ENCODE measurements around the gene ZBTB16. TPM values are rescaled to one million over a fixed set of nuclear protein-coding genes. Genes with fewer than 3 reads are reported as not detected.
A peak's percentile ranks its signal among the peaks of the same experiment; 100 is the strongest.

Gene ZBTB16
- polyA plus RNA-seq, 1 donor from 2014 or later: 0.45 TPM

GRCh38 chr11:114019574-114019973, 39.9 kb upstream of the ZBTB16 start:
- H3K9ac ChIP-seq (ENCODE audit: low read length): no peak overlapping the region
- H3K9me3 ChIP-seq (ENCODE audit: low read length): no peaks in the 10 kb centered on the region
- H2AFZ ChIP-seq (ENCODE audit: low read depth, low read length): no peak overlapping the region
- TF ChIP-seq SMC3 (conservative IDR thresholded peaks at IDR 0.05; ENCODE audit: poor library complexity) (no peak), EZH2 (IDR thresholded peaks at IDR 0.05; ENCODE audit: borderline replicate concordance, insufficient read depth, low read length, poor library complexity, severe bottlenecking) (no peak), POLR2AphosphoS5 (IDR thresholded peaks at IDR 0.05) (no peak), RAD21 (conservative IDR thresholded peaks at IDR 0.05) (no peak), TAF1 (IDR thresholded peaks at IDR 0.05; ENCODE audit: low read depth) (no peak), EP300 (conservative IDR thresholded peaks at IDR 0.05; ENCODE audit: poor library complexity, severe bottlenecking) (no peak), CTCF (IDR thresholded peaks at IDR 0.05; ENCODE audit: poor library complexity, severe bottlenecking) (no peak), MXI1 (conservative IDR thresholded peaks at IDR 0.05; ENCODE audit: poor library complexity, severe bottlenecking) (no peak)
- no peaks in the 10 kb centered on the region for H3K9me2 ChIP-seq (ENCODE audit: insufficient read depth, low read length)
- no peaks in the 10 kb centered on the region for H3F3A ChIP-seq (ENCODE audit: insufficient read depth, low read length, poor library complexity, severe bottlenecking)
- no peaks in the 10 kb centered on the region for H3K27me3 ChIP-seq (ENCODE audit: insufficient read depth, low read depth, low read length)
- H3K4me3 ChIP-seq (ENCODE audit: low read length): no peak overlapping the region
- H3K27ac ChIP-seq (ENCODE audit: low read length): no peak overlapping the region
- H3K79me2 ChIP-seq (replicated peaks; ENCODE audit: insufficient read depth, low read length): no peaks in the 10 kb centered on the region
- no peaks in the 10 kb centered on the region for H3K36me3 ChIP-seq (ENCODE audit: insufficient read depth, low read length)
- no peak overlapping the region for H3K4me2 ChIP-seq (ENCODE audit: low read length)
- no peaks in the 10 kb centered on the region for H4K20me1 ChIP-seq (ENCODE audit: insufficient read depth)

GRCh38 chr11:114025329-114025907, 34.1 kb upstream of the ZBTB16 start:
- Histone ChIP-seq H2AFZ (ENCODE audit: low read depth, low read length) (no peak overlapping the region), H3K4me2 (ENCODE audit: low read length) (no peak overlapping the region), H3K27ac (ENCODE audit: low read length) (no peak overlapping the region), H3K79me2 (replicated peaks; ENCODE audit: insufficient read depth, low read length) (no peaks in the 10 kb centered on the region), H3K9me3 (ENCODE audit: low read length) (no peaks in the 10 kb centered on the region), H3K36me3 (ENCODE audit: insufficient read depth, low read length) (no peaks in the 10 kb centered on the region), H3F3A (ENCODE audit: insufficient read depth, low read length, poor library complexity, severe bottlenecking) (no peaks in the 10 kb centered on the region), H4K20me1 (ENCODE audit: insufficient read depth) (no peaks in the 10 kb centered on the region), H3K9me2 (ENCODE audit: insufficient read depth, low read length) (no peaks in the 10 kb centered on the region), H3K27me3 (ENCODE audit: insufficient read depth, low read depth, low read length) (no peaks in the 10 kb centered on the region), H3K4me3 (ENCODE audit: low read length) (no peak overlapping the region), H3K9ac (ENCODE audit: low read length) (no peak overlapping the region)
- TF ChIP-seq POLR2AphosphoS5 (IDR thresholded peaks at IDR 0.05): no peak
- no peak for TF ChIP-seq CTCF (IDR thresholded peaks at IDR 0.05; ENCODE audit: poor library complexity, severe bottlenecking)

GRCh38 chr11:114026355-114026754, 33.2 kb upstream of the ZBTB16 start:
- no peak overlapping the region for H3K9ac ChIP-seq (ENCODE audit: low read length)
- H3K79me2 ChIP-seq (replicated peaks; ENCODE audit: insufficient read depth, low read length): no peaks in the 10 kb centered on the region
- no peak overlapping the region for H3K4me3 ChIP-seq (ENCODE audit: low read length)
- no peaks in the 10 kb centered on the region for H4K20me1 ChIP-seq (ENCODE audit: insufficient read depth)
- no peak overlapping the region for H3K27ac ChIP-seq (ENCODE audit: low read length)
- H3K9me3 ChIP-seq (ENCODE audit: low read length): no peaks in the 10 kb centered on the region
- H3K9me2 ChIP-seq (ENCODE audit: insufficient read depth, low read length): no peaks in the 10 kb centered on the region
- no peaks in the 10 kb centered on the region for H3K27me3 ChIP-seq (ENCODE audit: insufficient read depth, low read depth, low read length)
- H3K36me3 ChIP-seq (ENCODE audit: insufficient read depth, low read length): no peaks in the 10 kb centered on the region
- no peaks in the 10 kb centered on the region for H3F3A ChIP-seq (ENCODE audit: insufficient read depth, low read length, poor library complexity, severe bottlenecking)
- H3K4me2 ChIP-seq (ENCODE audit: low read length): no peak overlapping the region
- no peak overlapping the region for H2AFZ ChIP-seq (ENCODE audit: low read depth, low read length)
- TF ChIP-seq POLR2AphosphoS5 (IDR thresholded peaks at IDR 0.05) (no peak), EZH2 (IDR thresholded peaks at IDR 0.05; ENCODE audit: borderline replicate concordance, insufficient read depth, low read length, poor library complexity, severe bottlenecking) (no peak), CTCF (IDR thresholded peaks at IDR 0.05; ENCODE audit: poor library complexity, severe bottlenecking) (peak; percentile 18), SMC3 (conservative IDR thresholded peaks at IDR 0.05; ENCODE audit: poor library complexity) (no peak)
